ENCODE results near the gene GIMAP2.
"Not testable (repeated sequence)": the region's sequence is repeated elsewhere in the genome, so short reads cannot be mapped to it uniquely, and the experiment has no call there.

Gene GIMAP2

DNA sequence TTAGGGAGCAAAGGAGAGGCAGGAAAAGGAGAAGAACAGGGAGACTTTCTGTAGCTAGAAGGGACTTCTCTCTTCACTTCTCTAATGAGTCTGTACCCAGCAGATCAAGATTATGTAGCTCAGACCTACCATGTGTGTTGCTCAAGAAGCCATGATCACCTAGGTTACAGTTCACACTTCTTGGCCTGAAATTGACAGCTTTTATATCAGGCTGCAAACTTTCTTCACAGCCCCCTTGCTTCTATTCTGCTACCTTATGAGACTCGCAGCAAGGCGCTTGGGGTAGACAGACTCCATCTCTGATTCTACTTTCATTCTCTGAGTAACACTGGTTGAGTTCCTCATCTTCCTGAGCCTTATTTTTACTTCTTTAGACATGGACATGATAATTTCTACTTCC lies 19.6 kb upstream of the GIMAP2 start:
- H3K4me3 ChIP-seq (ENCODE audit: control insufficient read depth, low read depth, low read length): no peak overlapping the region
- DNase-seq (ENCODE audit: low read depth): no peak
- TF ChIP-seq, protein P1, sequence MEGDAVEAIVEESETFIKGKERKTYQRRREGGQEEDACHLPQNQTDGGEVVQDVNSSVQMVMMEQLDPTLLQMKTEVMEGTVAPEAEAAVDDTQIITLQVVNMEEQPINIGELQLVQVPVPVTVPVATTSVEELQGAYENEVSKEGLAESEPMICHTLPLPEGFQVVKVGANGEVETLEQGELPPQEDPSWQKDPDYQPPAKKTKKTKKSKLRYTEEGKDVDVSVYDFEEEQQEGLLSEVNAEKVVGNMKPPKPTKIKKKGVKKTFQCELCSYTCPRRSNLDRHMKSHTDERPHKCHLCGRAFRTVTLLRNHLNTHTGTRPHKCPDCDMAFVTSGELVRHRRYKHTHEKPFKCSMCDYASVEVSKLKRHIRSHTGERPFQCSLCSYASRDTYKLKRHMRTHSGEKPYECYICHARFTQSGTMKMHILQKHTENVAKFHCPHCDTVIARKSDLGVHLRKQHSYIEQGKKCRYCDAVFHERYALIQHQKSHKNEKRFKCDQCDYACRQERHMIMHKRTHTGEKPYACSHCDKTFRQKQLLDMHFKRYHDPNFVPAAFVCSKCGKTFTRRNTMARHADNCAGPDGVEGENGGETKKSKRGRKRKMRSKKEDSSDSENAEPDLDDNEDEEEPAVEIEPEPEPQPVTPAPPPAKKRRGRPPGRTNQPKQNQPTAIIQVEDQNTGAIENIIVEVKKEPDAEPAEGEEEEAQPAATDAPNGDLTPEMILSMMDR (IDR thresholded peaks at IDR 0.05; ENCODE audit: control insufficient read depth, insufficient read depth, low read depth, low read length, missing control alignments): no peak

DNA sequence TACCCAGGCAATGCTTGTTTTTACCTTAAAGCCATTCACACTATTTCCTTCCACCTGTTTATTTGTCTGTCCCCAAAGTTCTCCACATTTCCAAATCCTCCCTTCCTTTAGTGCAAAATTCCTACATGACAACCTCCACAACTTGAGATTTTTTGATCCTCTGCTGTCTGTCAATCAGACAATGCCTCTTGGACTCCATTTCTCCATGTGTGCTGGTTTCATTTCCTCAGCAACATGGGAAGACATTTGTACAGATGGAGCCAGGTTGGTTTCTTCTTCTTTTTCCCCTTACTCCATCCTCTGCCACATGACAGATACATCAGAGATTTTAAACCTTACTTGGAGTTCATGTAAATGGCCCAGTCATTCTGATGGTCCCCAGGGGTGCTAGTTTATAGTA lies 19.1 kb upstream of the GIMAP2 start:
- H3K4me3 ChIP-seq (ENCODE audit: control insufficient read depth, low read depth, low read length): no peak overlapping the region
- TF ChIP-seq, protein P1 (IDR thresholded peaks at IDR 0.05; ENCODE audit: control insufficient read depth, insufficient read depth, low read depth, low read length, missing control alignments): no peak
- DNase-seq (ENCODE audit: low read depth): no peak

DNA sequence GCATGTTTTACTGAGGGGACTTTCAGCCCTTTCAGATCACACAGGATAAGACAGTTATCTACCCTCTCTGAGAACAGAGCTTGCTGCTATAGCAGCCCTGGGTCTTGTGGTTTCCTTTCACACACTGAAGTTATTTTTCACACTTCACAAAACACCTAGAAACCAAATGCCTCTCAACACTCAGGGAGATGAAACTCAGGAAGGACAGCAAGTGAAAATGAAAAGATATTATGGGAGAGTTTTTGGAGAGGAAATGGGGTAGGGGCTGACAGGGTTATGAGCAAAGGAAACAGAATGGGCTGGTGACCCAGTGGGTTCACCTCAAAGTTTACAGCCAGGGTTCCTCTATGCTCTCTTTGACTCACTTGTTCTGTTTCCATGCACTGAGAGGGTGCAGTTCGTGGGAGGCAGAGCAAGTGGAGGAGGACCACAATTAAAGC lies 17.0 kb upstream of the GIMAP2 start:
- TF ChIP-seq, protein P1 (IDR thresholded peaks at IDR 0.05; ENCODE audit: control insufficient read depth, insufficient read depth, low read depth, low read length, missing control alignments): no peak

DNA sequence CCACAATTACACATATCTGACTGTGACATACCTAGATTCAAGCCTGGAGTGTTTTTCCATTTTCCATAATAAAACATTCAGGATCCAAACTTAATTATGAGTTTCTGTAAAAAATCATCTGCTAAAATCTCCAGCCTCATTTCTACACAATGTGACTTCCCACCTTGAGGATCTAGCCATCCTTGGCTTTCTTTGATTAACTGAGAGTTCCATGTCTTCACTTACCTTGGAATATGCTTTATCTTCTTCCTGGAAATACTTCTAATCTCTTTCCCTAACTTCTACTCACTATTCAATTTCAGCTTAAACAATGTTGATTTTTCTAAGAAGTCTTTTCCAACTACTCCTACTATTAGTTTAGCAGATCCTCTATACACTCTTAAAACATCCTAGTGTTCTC lies 16.5 kb upstream of the GIMAP2 start:
- no peak for DNase-seq (ENCODE audit: low read depth)
- TF ChIP-seq, protein P1 (IDR thresholded peaks at IDR 0.05; ENCODE audit: control insufficient read depth, insufficient read depth, low read depth, low read length, missing control alignments): no peak
- H3K4me3 ChIP-seq (ENCODE audit: control insufficient read depth, low read depth, low read length): no peak overlapping the region

More for the DNA sequence above, 17.0 kb upstream of the GIMAP2 start:
- DNase-seq (ENCODE audit: low read depth): no peak
- H3K4me3 ChIP-seq (ENCODE audit: control insufficient read depth, low read depth, low read length): no peak overlapping the region

DNA sequence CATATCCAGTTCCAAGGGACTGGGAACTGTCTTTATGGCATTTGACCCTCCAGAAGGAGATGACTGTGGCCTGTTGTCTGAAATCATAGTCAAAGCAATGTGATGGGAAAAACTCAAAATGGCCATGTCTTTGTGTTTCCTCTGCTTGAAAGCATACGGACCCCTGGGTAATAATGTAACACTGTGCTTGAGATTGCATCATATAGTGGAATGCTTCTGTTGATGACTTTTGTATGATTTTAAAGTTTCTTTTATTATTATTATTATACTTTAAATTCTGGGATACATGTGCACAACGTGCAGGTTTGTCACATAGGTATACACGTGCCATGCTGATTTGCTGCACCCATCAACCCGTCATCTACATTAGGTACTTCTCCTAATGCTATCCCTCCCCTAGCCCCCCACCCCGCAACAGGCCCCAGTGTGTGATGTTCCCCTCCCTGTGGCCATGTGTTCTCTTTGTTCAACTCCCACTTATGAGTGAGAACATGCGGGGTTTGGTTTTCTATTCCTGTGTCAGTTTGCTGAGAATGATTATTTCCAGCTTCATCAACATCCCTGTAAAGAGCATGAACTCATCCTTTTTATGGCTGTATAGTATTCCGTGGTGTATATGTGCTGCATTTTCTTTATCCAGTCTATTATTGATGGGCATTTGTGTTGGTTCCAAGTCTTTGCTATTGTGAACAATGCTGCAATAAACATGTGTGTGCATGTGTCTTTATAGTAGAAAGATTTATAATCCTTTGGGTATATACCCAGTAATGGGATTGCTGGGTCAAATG lies 13.5 kb upstream of the GIMAP2 start:
- H3K4me3 ChIP-seq (ENCODE audit: control insufficient read depth, low read depth, low read length); DNase-seq (ENCODE audit: low read depth): not testable (repeated sequence)

DNA sequence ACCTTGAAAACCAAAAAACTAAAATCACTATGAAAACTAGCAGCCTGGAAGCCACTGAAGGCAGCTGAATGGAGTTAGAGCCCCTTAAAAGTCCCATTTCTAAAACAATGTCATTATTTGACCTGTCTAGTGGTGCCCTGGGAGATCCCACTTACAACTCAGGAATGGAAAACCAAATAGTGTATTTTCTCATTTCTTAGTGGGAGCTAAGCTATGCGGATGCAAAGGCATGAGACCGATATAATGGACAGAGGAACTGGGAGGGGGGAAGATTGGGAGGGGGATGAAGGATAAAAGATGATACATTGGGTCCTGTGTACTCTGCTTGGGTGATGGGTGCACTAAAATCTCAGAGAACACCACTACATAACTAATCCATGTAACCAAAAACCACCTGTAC lies 9.8 kb upstream of the GIMAP2 start:
- TF ChIP-seq, protein P1 (IDR thresholded peaks at IDR 0.05; ENCODE audit: control insufficient read depth, insufficient read depth, low read depth, low read length, missing control alignments): no peak
- DNase-seq (ENCODE audit: low read depth): no peak
- no peak overlapping the region for H3K4me3 ChIP-seq (ENCODE audit: control insufficient read depth, low read depth, low read length)

DNA sequence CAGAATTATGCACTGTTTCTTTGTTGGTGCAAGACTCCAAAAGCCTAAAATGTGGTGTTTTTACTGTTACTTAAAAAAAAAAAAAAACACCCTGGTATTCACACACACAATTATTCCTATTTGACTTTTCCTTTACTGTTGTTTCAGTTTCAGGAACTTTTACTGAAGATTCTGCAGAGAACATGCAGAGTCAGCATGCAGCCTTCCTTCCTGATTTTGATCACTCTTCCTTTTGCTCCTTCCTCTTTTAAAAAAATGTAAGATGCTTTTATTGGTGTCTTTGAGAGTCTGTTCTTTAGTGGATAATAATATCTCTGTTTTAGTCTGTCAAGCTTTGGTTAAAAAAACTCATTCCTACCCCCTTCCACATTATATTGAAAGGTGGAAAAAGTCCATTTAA lies 9.2 kb upstream of the GIMAP2 start:
- not testable (repeated sequence) for DNase-seq (ENCODE audit: low read depth); H3K4me3 ChIP-seq (ENCODE audit: control insufficient read depth, low read depth, low read length)

DNA sequence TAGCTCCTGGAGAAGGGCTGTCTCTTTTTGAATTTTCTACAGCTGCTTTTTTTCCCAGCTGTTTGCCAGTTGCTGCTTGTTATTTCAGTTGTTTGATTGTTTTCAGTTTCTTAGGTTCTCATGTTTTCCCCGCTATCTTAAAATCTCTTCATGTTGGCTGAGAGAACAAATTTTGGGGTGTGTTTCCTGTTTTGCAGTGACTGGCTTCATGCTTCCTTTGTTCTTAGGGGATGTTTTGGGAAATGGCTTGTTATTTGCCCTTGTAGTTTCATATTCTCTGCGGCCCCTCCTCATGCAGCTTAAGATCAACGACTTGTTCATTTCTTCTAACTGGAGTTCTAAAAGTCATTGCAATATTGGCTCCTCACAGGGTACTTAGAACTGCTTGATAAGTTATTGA lies 8.7 kb upstream of the GIMAP2 start:
- DNase-seq (ENCODE audit: low read depth): not testable (repeated sequence)

DNA sequence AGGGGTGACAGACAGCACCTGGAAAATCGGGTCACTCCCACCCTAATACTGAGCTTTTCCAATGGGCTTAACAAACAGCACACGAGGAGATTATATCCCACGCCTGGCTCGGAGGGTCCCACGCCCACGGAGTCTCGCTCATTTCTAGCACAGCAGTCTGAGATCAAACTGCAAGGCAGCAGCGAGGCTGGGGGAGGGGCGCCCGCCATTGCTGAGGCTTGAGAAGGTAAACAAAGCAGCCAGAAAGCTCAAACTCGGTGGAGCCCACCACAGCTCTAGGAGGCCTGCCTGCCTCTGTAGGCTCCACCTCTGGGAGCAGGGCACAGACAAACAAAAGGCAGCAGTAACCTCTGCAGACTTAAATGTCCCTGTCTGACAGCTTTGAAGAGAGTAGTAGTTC lies 6.9 kb upstream of the GIMAP2 start:
- DNase-seq (ENCODE audit: low read depth); H3K4me3 ChIP-seq (ENCODE audit: control insufficient read depth, low read depth, low read length): not testable (repeated sequence)

More for the DNA sequence above, 8.7 kb upstream of the GIMAP2 start:
- not testable (repeated sequence) for H3K4me3 ChIP-seq (ENCODE audit: control insufficient read depth, low read depth, low read length)

DNA sequence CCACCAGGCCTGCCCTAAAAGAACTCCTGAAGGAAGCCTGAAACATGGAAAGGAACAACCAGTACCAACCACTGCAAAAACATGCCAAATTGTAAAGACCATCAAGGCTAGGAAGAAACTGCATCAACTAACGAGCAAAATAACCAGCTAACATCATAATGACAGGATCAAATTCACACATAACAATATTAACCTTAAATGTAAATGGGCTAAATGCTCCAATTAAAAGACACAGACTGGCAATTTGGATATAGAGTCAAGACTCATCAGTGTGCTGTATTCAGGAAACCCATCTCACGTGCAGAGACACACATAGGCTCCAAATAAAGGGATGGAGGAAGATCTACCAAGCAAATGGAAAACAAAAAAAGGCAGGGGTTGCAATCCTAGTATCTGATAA lies 5.1 kb upstream of the GIMAP2 start:
- not testable (repeated sequence) for DNase-seq (ENCODE audit: low read depth); H3K4me3 ChIP-seq (ENCODE audit: control insufficient read depth, low read depth, low read length)

All from AG09309 (cell line).